HG03108 (cell line): ENCODE results near the gene CRIP1.

Experiments used
- ATAC-seq: cut with Tn5 transposase; IDR thresholded peaks from one replicate; pipeline ENCODE4 v1.9.1; 2021; ENCODE audit warnings: moderate library complexity; ENCODE audit not compliant: unreplicated experiment

The CRIP1 gene

GRCh38 chr14:105450864-105451720, 35.6 kb upstream of the CRIP1 start:
- ATAC-seq = no peak

- no peak for ATAC-seq
These were observed 33.7 kb upstream of the CRIP1 start for GRCh38 chr14:105452963-105453362.

- ATAC-seq = no peak
These were observed 32.8 kb upstream of the CRIP1 start for GRCh38 chr14:105453847-105454246.

- ATAC-seq = no peak
These were observed 31.5 kb upstream of the CRIP1 start for GRCh38 chr14:105455086-105455640.

GRCh38 chr14:105455766-105456660, 30.7 kb upstream of the CRIP1 start:
- ATAC-seq = no peak

GRCh38 chr14:105456736-105457617, 29.7 kb upstream of the CRIP1 start:
- no peak for ATAC-seq

- no peak for ATAC-seq
These were observed 28.7 kb upstream of the CRIP1 start for GRCh38 chr14:105458010-105458409.

- ATAC-seq = no peak
These were observed 28.1 kb upstream of the CRIP1 start for GRCh38 chr14:105458571-105458970.

GRCh38 chr14:105460116-105460515, 26.6 kb upstream of the CRIP1 start:
- ATAC-seq = no peak

GRCh38 chr14:105460616-105461015, 26.1 kb upstream of the CRIP1 start:
- no peak for ATAC-seq

- no peak for ATAC-seq
These were observed 24.8 kb upstream of the CRIP1 start for GRCh38 chr14:105461903-105462302.

GRCh38 chr14:105464501-105464900, 22.2 kb upstream of the CRIP1 start:
- ATAC-seq = no peak

- no peak for ATAC-seq
These were observed 21.3 kb upstream of the CRIP1 start for GRCh38 chr14:105465209-105466031.

- no peak for ATAC-seq
These were observed 20.0 kb upstream of the CRIP1 start for GRCh38 chr14:105466531-105467248.

GRCh38 chr14:105467249-105467941, 19.3 kb upstream of the CRIP1 start:
- no peak for ATAC-seq

GRCh38 chr14:105467942-105468471, 18.7 kb upstream of the CRIP1 start:
- no peak for ATAC-seq

GRCh38 chr14:105468621-105469241, 18.0 kb upstream of the CRIP1 start:
- no peak for ATAC-seq
